Calu3 (cell line): ENCODE measurements around the gene NPNT. TPM values are rescaled to one million over a fixed set of nuclear protein-coding genes. Genes with fewer than 3 reads are reported as not detected.
A peak's percentile ranks its signal among the peaks of the same experiment; 100 is the strongest.
"Not testable (repeated sequence)": the region's sequence is repeated elsewhere in the genome, so short reads cannot be mapped to it uniquely, and the experiment has no call there.

ENCODE experiments used
- Bru-seq: library from RNA; stranded (reverse); fragments of 400-500 nt; gene quantifications from one replicate; lab custom pipeline; 2021; lab: Mats Ljungman, UMichigan
- BruChase-seq, 2 experiments: library from RNA; stranded (reverse); fragments of 400-500 nt; gene quantifications; one replicate each; lab custom pipeline; 2021; lab: Mats Ljungman, UMichigan
- BruUV-seq: library from RNA; stranded (reverse); fragments of 400-500 nt; replicated peaks from 2 replicates; lab custom pipeline; 2021; lab: Mats Ljungman, UMichigan
- CTCF ChIA-PET: fragments of 300-600 bp; sonication (Branson Sonifier 250); formaldehyde crosslinking; loops from one replicate; lab custom pipeline; 2022; ENCODE audit warnings: antibody characterized with exemption; lab: Charles Lee
- DNase-seq: peaks from one replicate; pipeline ENCODE4 v3.0.0; 2022
- H3K27ac Mint-ChIP-seq: one replicate; pipeline ENCODE4 v1.8.0; 2022; ENCODE audit warnings: mixed read lengths; ENCODE audit not compliant: unreplicated experiment
- H3K27me3 Mint-ChIP-seq: one replicate; pipeline ENCODE4 v1.8.0; 2022; ENCODE audit warnings: mixed read lengths; ENCODE audit not compliant: unreplicated experiment
- H3K36me3 Mint-ChIP-seq: one replicate; pipeline ENCODE4 v1.8.0; 2022; ENCODE audit warnings: mild to moderate bottlenecking, moderate library complexity, mixed read lengths; ENCODE audit not compliant: insufficient read depth, unreplicated experiment
- H3K4me1 Mint-ChIP-seq: one replicate; pipeline ENCODE4 v1.8.0; 2022; ENCODE audit warnings: mild to moderate bottlenecking, low read depth, mixed read lengths; ENCODE audit not compliant: unreplicated experiment
- H3K4me3 Mint-ChIP-seq: one replicate; pipeline ENCODE4 v1.8.0; 2022; ENCODE audit warnings: mild to moderate bottlenecking, low read depth, moderate library complexity, mixed read lengths; ENCODE audit not compliant: unreplicated experiment
- H3K9me3 Mint-ChIP-seq: one replicate; pipeline ENCODE4 v1.8.0; 2022; ENCODE audit warnings: low read depth, mixed read lengths; ENCODE audit not compliant: unreplicated experiment
- intact Hi-C: fragments of 100-400 bp; cut with micrococcal nuclease; formaldehyde crosslinking; loops from one replicate; pipeline ENCODE4 v1.10.0; 2022; ENCODE audit not compliant: unreplicated experiment
- long read RNA-seq: library from polyadenylated mRNA; stranded (forward); transcript quantifications from one replicate; pipeline ENCODE4 v2.0.0, GENCODE V29; 2022
- total RNA-seq: library from RNA; stranded (reverse); gene quantifications from 2 replicates; pipeline ENCODE4 v1.2.3, GENCODE V29; 2022
- TF ChIP-seq, protein P1 (sequence below): fragments of 200-600 bp; IDR thresholded peaks from one replicate; pipeline ENCODE4 v1.8.0; 2022; ENCODE audit warnings: antibody characterized with exemption; ENCODE audit not compliant: unreplicated experiment

The NPNT gene, protein sequence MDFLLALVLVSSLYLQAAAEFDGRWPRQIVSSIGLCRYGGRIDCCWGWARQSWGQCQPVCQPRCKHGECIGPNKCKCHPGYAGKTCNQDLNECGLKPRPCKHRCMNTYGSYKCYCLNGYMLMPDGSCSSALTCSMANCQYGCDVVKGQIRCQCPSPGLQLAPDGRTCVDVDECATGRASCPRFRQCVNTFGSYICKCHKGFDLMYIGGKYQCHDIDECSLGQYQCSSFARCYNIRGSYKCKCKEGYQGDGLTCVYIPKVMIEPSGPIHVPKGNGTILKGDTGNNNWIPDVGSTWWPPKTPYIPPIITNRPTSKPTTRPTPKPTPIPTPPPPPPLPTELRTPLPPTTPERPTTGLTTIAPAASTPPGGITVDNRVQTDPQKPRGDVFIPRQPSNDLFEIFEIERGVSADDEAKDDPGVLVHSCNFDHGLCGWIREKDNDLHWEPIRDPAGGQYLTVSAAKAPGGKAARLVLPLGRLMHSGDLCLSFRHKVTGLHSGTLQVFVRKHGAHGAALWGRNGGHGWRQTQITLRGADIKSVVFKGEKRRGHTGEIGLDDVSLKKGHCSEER
- total RNA-seq (88.5 and 90.1 TPM in 2 replicates), Bru-seq, nascent RNA (percentile 77 among the genes with signal in this experiment), BruChase-seq, experiment 1, labeled RNA remaining after a 6-hour chase (percentile 78 among the genes with signal in this experiment), BruChase-seq, experiment 2, labeled RNA remaining after a 2-hour chase (percentile 69 among the genes with signal in this experiment)
- long read RNA-seq, full-length matches to known transcripts = 46 of 61 reads
- long read RNA-seq, partial matches to known transcripts = 2 of 61 reads
- long read RNA-seq, other reads (novel, unspliced or antisense) = 13 of 61 reads

- H3K27ac Mint-ChIP-seq = peak within 1 kb of the TSS; percentile 21
- peak; percentile 71 for DNase-seq
- TF ChIP-seq, protein P1, sequence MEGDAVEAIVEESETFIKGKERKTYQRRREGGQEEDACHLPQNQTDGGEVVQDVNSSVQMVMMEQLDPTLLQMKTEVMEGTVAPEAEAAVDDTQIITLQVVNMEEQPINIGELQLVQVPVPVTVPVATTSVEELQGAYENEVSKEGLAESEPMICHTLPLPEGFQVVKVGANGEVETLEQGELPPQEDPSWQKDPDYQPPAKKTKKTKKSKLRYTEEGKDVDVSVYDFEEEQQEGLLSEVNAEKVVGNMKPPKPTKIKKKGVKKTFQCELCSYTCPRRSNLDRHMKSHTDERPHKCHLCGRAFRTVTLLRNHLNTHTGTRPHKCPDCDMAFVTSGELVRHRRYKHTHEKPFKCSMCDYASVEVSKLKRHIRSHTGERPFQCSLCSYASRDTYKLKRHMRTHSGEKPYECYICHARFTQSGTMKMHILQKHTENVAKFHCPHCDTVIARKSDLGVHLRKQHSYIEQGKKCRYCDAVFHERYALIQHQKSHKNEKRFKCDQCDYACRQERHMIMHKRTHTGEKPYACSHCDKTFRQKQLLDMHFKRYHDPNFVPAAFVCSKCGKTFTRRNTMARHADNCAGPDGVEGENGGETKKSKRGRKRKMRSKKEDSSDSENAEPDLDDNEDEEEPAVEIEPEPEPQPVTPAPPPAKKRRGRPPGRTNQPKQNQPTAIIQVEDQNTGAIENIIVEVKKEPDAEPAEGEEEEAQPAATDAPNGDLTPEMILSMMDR = no peak
- intact Hi-C loops = loop anchor here (5.0 to 10.0 kb wide), 2 partner anchors 72 to 180 kb away; no protein-coding TSS in a partner anchor
- BruUV-seq = no TSS peak
- peaks cover 2% of the 10 kb centered on the region for H3K9me3 Mint-ChIP-seq
- peaks cover 40% of the 10 kb centered on the region for H3K4me1 Mint-ChIP-seq
- peaks cover 36% of the 10 kb centered on the region for H3K36me3 Mint-ChIP-seq
- peak within 1 kb of the TSS; percentile 74 for H3K4me3 Mint-ChIP-seq
- no peaks in the 10 kb centered on the region for H3K27me3 Mint-ChIP-seq
- CTCF ChIA-PET = interaction anchor here (0.7 to 1.4 kb wide), 3 partner anchors 69 to 182 kb away, joined by 3 read pairs; no protein-coding TSS in a partner anchor
Measured at GRCh38 chr4:105894660-105895582, at the start of gene NPNT. TSS of gene NPNT (plus strand) at chr4:105895471. CDS start at chr4:105895653, 182 bp downstream.

GRCh38 chr4:105845559-105845958, 49.7 kb upstream of the NPNT start:
- Mint-ChIP-seq H3K27me3 (no peaks in the 10 kb centered on the region), H3K4me1 (no peaks in the 10 kb centered on the region), H3K9me3 (no peaks in the 10 kb centered on the region), H3K4me3 (no peak overlapping the region), H3K27ac (no peak overlapping the region), H3K36me3 (no peaks in the 10 kb centered on the region)
- no peak for DNase-seq
- CTCF ChIA-PET = no interaction called here
- BruUV-seq = no TSS peak
- TF ChIP-seq, protein P1 = no peak
- intact Hi-C loops = no loop called here

GRCh38 chr4:105848359-105848758, 46.9 kb upstream of the NPNT start:
- CTCF ChIA-PET, H3K27ac Mint-ChIP-seq: not testable (repeated sequence)

GRCh38 chr4:105851196-105851595, 44.1 kb upstream of the NPNT start:
- DNase-seq = no peak
- Mint-ChIP-seq H3K4me3 (no peak overlapping the region), H3K27ac (no peak overlapping the region), H3K36me3 (no peaks in the 10 kb centered on the region), H3K27me3 (no peaks in the 10 kb centered on the region), H3K4me1 (no peaks in the 10 kb centered on the region), H3K9me3 (peaks cover 8% of the 10 kb centered on the region)
- CTCF ChIA-PET = no interaction called here
- TF ChIP-seq, protein P1 = no peak
- intact Hi-C loops = no loop called here
- no TSS peak for BruUV-seq

More at GRCh38 chr4:105848359-105848758, 46.9 kb upstream of the NPNT start:
- H3K4me3 Mint-ChIP-seq, intact Hi-C loops, H3K27me3 Mint-ChIP-seq, H3K4me1 Mint-ChIP-seq, BruUV-seq, H3K9me3 Mint-ChIP-seq, H3K36me3 Mint-ChIP-seq, DNase-seq: not testable (repeated sequence)

DNA sequence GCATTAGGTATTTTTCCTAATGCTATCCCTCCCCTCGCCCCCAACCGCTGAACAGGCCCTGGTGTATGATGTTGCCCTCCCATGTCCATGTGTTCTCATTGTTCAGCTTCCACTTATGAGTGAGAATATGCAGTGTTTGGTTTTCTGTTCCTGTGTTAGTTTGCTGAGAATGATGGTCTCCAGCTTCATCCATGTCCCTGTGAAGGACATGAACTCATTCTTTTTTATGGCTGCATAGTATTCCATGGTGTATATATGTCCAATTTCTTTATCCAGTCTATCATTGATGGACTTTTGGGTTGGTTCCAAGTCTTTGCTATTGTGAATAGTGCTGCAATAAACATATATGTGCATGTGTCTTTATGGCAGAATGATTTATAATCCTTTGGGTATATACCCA, 43.0 kb upstream of the NPNT start:
- DNase-seq, H3K27ac Mint-ChIP-seq, H3K4me3 Mint-ChIP-seq, H3K27me3 Mint-ChIP-seq, H3K4me1 Mint-ChIP-seq, BruUV-seq, CTCF ChIA-PET, H3K36me3 Mint-ChIP-seq, intact Hi-C loops: not testable (repeated sequence)
- peaks cover 13% of the 10 kb centered on the region for H3K9me3 Mint-ChIP-seq
